IMR-90 (cell line): ENCODE measurements around the gene TRIM22. TPM values are rescaled to one million over a fixed set of nuclear protein-coding genes. Genes with fewer than 3 reads are reported as not detected.
"Not testable (repeated sequence)": the region's sequence is repeated elsewhere in the genome, so short reads cannot be mapped to it uniquely, and the experiment has no call there.

Experiments
- ATAC-seq: fragments of 200-7000 bp; cut with Tn5 transposase; 2 replicates; pipeline ENCODE4 v1.9.1; 2020; ENCODE audit warnings: low read depth, mild to moderate bottlenecking, moderate library complexity
- BruUV-seq: library from RNA; stranded (reverse); fragments of 400-500 nt; replicated peaks from 2 replicates; lab custom pipeline; 2021; lab: Mats Ljungman, UMichigan
- CTCF ChIA-PET: fragments of 300-600 bp; formaldehyde crosslinking; extraction: SDS; loops from one replicate; lab custom pipeline; 2021; ENCODE audit warnings: antibody characterized with exemption; lab: Yijun Ruan, JAX
- POLR2A ChIA-PET: fragments of 300-600 bp; sonication (Branson Sonifier 250); formaldehyde crosslinking; loops from one replicate; lab custom pipeline; 2022; ENCODE audit warnings: antibody characterized with exemption; ENCODE audit not compliant: unreplicated experiment; lab: Charles Lee
- DNase-seq: peaks from one replicate; pipeline ENCODE4 v3.0.0; 2013
- H2AFZ ChIP-seq: replicated peaks from 2 replicates; pipeline ENCODE3; 2013; ENCODE audit warnings: low read length, mild to moderate bottlenecking; ENCODE audit not compliant: poor library complexity
- H2AK5ac ChIP-seq: 2 replicates; pipeline ENCODE4 v1.6.1; 2013; ENCODE audit warnings: low read depth, low read length, inconsistent platforms
- H2AK9ac ChIP-seq: replicated peaks from 2 replicates; pipeline ENCODE3; 2013; ENCODE audit warnings: mild to moderate bottlenecking, low read depth, low read length, moderate library complexity; ENCODE audit not compliant: poor library complexity
- H2BK120ac ChIP-seq: 2 replicates; pipeline ENCODE4 v1.6.1; 2013; ENCODE audit warnings: low read depth, low read length, inconsistent platforms
- H2BK15ac ChIP-seq: 3 replicates; pipeline ENCODE4 v1.6.1; 2013; ENCODE audit warnings: low read depth, low read length, inconsistent platforms
- H2BK20ac ChIP-seq: 2 replicates; pipeline ENCODE4 v1.6.1; 2013; ENCODE audit warnings: low read depth, mild to moderate bottlenecking, inconsistent platforms, low read length, moderate library complexity
- H2BK5ac ChIP-seq: 2 replicates; pipeline ENCODE4 v1.6.1; 2013; ENCODE audit warnings: mild to moderate bottlenecking, low read depth, low read length, inconsistent platforms; ENCODE audit not compliant: poor library complexity, severe bottlenecking
- H3K14ac ChIP-seq: replicated peaks from 2 replicates; pipeline ENCODE4 v1.6.1; 2013; ENCODE audit warnings: low read depth, low read length, inconsistent platforms
- H3K18ac ChIP-seq: 2 replicates; pipeline ENCODE4 v1.6.1; 2013; ENCODE audit warnings: low read depth, low read length, control low read depth
- H3K23ac ChIP-seq: 2 replicates; pipeline ENCODE4 v1.6.1; 2013; ENCODE audit warnings: low read depth, low read length, inconsistent platforms
- H3K27ac ChIP-seq: 2 replicates; pipeline ENCODE4 v1.5.1; 2013; ENCODE audit warnings: mild to moderate bottlenecking, control low read depth, low read length; ENCODE audit not compliant: insufficient read depth
- H3K27me3 ChIP-seq: 2 replicates; pipeline ENCODE4 v1.6.1; 2013; ENCODE audit warnings: low read length; ENCODE audit not compliant: control insufficient read depth, insufficient read depth
- H3K36me3 ChIP-seq: 2 replicates; pipeline ENCODE4 v1.6.1; 2013; ENCODE audit warnings: low read length, mixed read lengths; ENCODE audit not compliant: control insufficient read depth, insufficient read depth
- H3K4ac ChIP-seq: 2 replicates; pipeline ENCODE4 v1.6.1; 2013; ENCODE audit warnings: low read depth, low read length, inconsistent platforms
- H3K4me1 ChIP-seq: 2 replicates; pipeline ENCODE4 v1.6.1; 2013; ENCODE audit warnings: low read length, mixed read lengths; ENCODE audit not compliant: control insufficient read depth, insufficient read depth
- H3K4me2 ChIP-seq: 2 replicates; pipeline ENCODE4 v1.6.1; 2013; ENCODE audit warnings: low read depth, mild to moderate bottlenecking, control low read depth, low read length, moderate library complexity
- H3K4me3 ChIP-seq: 2 replicates; pipeline ENCODE4 v1.5.1; 2013; ENCODE audit warnings: low read depth, mild to moderate bottlenecking, control low read depth, low read length, moderate library complexity; ENCODE audit not compliant: insufficient read depth
- H3K56ac ChIP-seq: 2 replicates; pipeline ENCODE4 v1.6.1; 2013; ENCODE audit warnings: low read length, inconsistent platforms; ENCODE audit not compliant: insufficient read depth; ENCODE audit errors: extremely low read depth
- H3K79me1 ChIP-seq, 2 experiments: 2 replicates each; pipeline ENCODE4 v1.6.1; 2013; ENCODE audit warnings: low read length in 2 of 2, inconsistent platforms in 1 of 2, low read depth in 1 of 2
- H3K9ac ChIP-seq: 2 replicates; pipeline ENCODE4 v1.6.1; 2013; ENCODE audit warnings: low read depth, low read length, control low read depth
- H3K9me1 ChIP-seq: 2 replicates; pipeline ENCODE4 v1.6.1; 2013; ENCODE audit warnings: low read length, inconsistent platforms; ENCODE audit not compliant: insufficient read depth
- H3K9me3 ChIP-seq: 2 replicates; pipeline ENCODE4 v1.6.1; 2013; ENCODE audit warnings: low read length; ENCODE audit not compliant: control insufficient read depth, insufficient read depth
- H4K20me1 ChIP-seq: 2 replicates; pipeline ENCODE4 v1.6.1; 2013; ENCODE audit warnings: low read length, inconsistent platforms; ENCODE audit not compliant: insufficient read depth
- H4K5ac ChIP-seq: 2 replicates; pipeline ENCODE4 v1.6.1; 2013; ENCODE audit warnings: mild to moderate bottlenecking, low read depth, low read length, control low read depth
- H4K8ac ChIP-seq, 2 experiments: 2 replicates each; pipeline ENCODE4 v1.6.1; 2013; ENCODE audit warnings: low read depth in 2 of 2, low read length in 2 of 2, control low read depth in 1 of 2, inconsistent platforms in 1 of 2
- H4K91ac ChIP-seq: 2 replicates; pipeline ENCODE4 v1.6.1; 2013; ENCODE audit warnings: low read depth, low read length, inconsistent platforms; ENCODE audit not compliant: insufficient read depth
- RFX5 ChIP-seq: IDR thresholded peaks from 2 replicates; pipeline ENCODE4 v1.8.0; 2012; ENCODE audit warnings: low read depth, mild to moderate bottlenecking, low read length, moderate library complexity
- WGBS, 2 experiments: methylation state at CpG; one replicate each; pipeline versions ENCODE4 v1.1.5 to v1.1.7; 2013; ENCODE audit warnings: missing lambda C conversion rate in 2 of 2; ENCODE audit not compliant: insufficient read length in 1 of 2; ENCODE audit errors: extremely low coverage in 2 of 2; 5-methylcytosine and 5-hydroxymethylcytosine counted together
- dilution Hi-C: fragments of 300-500 bp; cut with HindIII; formaldehyde crosslinking; loops from one replicate; pipeline ENCODE4 v1.14.3; 2018; ENCODE audit warnings: low sequenced_read_pairs; ENCODE audit not compliant: unreplicated experiment
- in situ Hi-C: fragments of 300-500 bp; cut with MboI; formaldehyde crosslinking; loops from 3 replicates; pipeline ENCODE4 v1.14.3; 2019; ENCODE audit warnings: low sequenced_read_pairs, inconsistent platforms, mixed read lengths
- intact Hi-C: fragments of 100-400 bp; cut with micrococcal nuclease; formaldehyde crosslinking; loops from 2 replicates; pipeline ENCODE4 v1.10.0; 2022
- polyA plus RNA-seq, 3 experiments: library from polyadenylated mRNA; depleted of rRNA; stranded (reverse); fragments of >200 nt; gene quantifications; 2 replicates each; pipeline ENCODE4 v1.2.3, GENCODE V29; 2012; ENCODE audit warnings: low replicate concordance in 1 of 3
- total RNA-seq: library from RNA; depleted of rRNA; stranded (reverse); fragments of >200 nt; gene quantifications from 2 replicates; pipeline ENCODE4 v1.2.3, GENCODE V29; 2012
- TF ChIP-seq, protein P1 (sequence below): fragments of 150-350 bp; IDR thresholded peaks from 2 replicates; pipeline ENCODE4 v1.6.1; 2016; ENCODE audit warnings: low read depth, mild to moderate bottlenecking, low read length, moderate library complexity, borderline replicate concordance

The TRIM22 gene
- total and polyA plus RNA-seq, 2 of the 4 experiments (the other 2 are of a cell fraction) = 43.6 to 46.8 TPM

DNA sequence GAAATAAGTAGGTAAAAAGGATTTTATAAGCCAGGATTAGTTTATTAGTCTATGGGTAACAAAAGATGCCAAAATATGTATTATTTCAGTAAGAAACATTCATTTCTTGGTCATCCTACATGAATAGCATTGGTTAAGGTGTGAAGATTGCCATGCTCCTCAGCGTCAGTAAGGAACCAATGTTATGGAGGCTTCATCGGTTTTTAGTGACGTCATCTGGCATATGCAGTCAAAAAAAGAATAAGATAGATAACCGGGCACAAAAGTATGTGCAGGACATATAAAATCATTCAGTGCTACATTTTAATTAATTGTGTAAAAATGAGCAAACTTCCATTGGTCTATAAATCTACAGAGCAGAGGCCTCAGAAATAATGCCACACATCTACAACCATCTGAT lies 34.1 kb upstream of the TRIM22 start:
- Histone ChIP-seq H4K8ac (no peak overlapping the region), H3K27ac (no peak overlapping the region), H2AFZ (no peak overlapping the region), H2BK120ac (no peak overlapping the region), H3K9me1 (no peaks in the 10 kb centered on the region), H4K5ac (no peak overlapping the region), H3K9me3 (no peaks in the 10 kb centered on the region), H4K91ac (no peak overlapping the region), H2BK20ac (no peak overlapping the region), H4K20me1 (no peaks in the 10 kb centered on the region), H3K4me3 (no peak overlapping the region), H2BK15ac (no peak overlapping the region), H3K4me2 (no peak overlapping the region), H2AK5ac (no peak overlapping the region), H3K14ac (no peak overlapping the region), H2AK9ac (no peak overlapping the region), H3K18ac (no peak overlapping the region), H3K56ac (no peak overlapping the region), H3K36me3 (no peaks in the 10 kb centered on the region), H3K9ac (no peak overlapping the region), H3K4me1 (no peaks in the 10 kb centered on the region), H3K4ac (no peak overlapping the region), H3K27me3 (no peaks in the 10 kb centered on the region), H2BK5ac (no peak overlapping the region), H3K79me1 (no peaks in the 10 kb centered on the region), H3K23ac (no peak overlapping the region)
- dilution Hi-C loops (no loop called here), intact Hi-C loops (no loop called here), in situ Hi-C loops (no loop called here)
- DNase-seq = no peak
- no peak for ATAC-seq
- TF ChIP-seq, protein P1, sequence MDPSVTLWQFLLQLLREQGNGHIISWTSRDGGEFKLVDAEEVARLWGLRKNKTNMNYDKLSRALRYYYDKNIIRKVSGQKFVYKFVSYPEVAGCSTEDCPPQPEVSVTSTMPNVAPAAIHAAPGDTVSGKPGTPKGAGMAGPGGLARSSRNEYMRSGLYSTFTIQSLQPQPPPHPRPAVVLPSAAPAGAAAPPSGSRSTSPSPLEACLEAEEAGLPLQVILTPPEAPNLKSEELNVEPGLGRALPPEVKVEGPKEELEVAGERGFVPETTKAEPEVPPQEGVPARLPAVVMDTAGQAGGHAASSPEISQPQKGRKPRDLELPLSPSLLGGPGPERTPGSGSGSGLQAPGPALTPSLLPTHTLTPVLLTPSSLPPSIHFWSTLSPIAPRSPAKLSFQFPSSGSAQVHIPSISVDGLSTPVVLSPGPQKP = no peak
- TF ChIP-seq RFX5 = no peak
- ChIA-PET POLR2A (no interaction called here), CTCF (no interaction called here)
- no TSS peak for BruUV-seq
- no CpG with 5 or more reads among the region's 4 CpGs for WGBS, 2 experiments

DNA sequence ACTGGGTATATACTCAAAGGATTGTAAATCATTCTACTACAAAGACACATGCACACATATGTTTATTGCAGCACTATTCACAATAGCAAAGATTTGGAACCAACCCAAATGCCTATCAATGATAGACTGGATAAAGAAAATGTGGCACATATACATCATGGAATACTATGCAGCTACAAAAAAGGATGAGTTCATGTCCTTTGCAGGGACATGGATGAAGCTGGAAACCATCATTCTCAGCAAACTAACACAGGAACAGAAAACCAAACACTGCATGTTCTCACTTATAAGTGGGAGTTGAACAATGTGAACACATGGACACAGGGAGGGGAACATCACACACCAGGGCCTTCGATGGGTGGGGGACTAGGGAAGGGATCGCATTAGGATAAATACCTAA lies 32.6 kb upstream of the TRIM22 start:
- H2BK120ac ChIP-seq, H3K9me1 ChIP-seq, in situ Hi-C loops, H2BK15ac ChIP-seq, H3K27me3 ChIP-seq, POLR2A ChIA-PET, H2AFZ ChIP-seq, H3K4ac ChIP-seq, H3K9me3 ChIP-seq, H4K5ac ChIP-seq, H3K14ac ChIP-seq, H4K8ac ChIP-seq, H3K23ac ChIP-seq, H2AK9ac ChIP-seq, H3K56ac ChIP-seq, intact Hi-C loops, DNase-seq, H2BK20ac ChIP-seq, H3K36me3 ChIP-seq, H2BK5ac ChIP-seq, H4K91ac ChIP-seq, H3K18ac ChIP-seq, dilution Hi-C loops, H2AK5ac ChIP-seq, H4K20me1 ChIP-seq, H3K4me1 ChIP-seq, H3K27ac ChIP-seq, CTCF ChIA-PET, H3K4me3 ChIP-seq, H3K79me1 ChIP-seq, H3K4me2 ChIP-seq, H3K9ac ChIP-seq, ATAC-seq, BruUV-seq: not testable (repeated sequence)
- no CpG with 5 or more reads among the region's 2 CpGs for WGBS, 2 experiments
